ENCODE results near the gene MEF2C.
A peak's percentile ranks its signal among the peaks of the same experiment; 100 is the strongest.
"Not testable (repeated sequence)": the region's sequence is repeated elsewhere in the genome, so short reads cannot be mapped to it uniquely, and the experiment has no call there.

The MEF2C gene

DNA sequence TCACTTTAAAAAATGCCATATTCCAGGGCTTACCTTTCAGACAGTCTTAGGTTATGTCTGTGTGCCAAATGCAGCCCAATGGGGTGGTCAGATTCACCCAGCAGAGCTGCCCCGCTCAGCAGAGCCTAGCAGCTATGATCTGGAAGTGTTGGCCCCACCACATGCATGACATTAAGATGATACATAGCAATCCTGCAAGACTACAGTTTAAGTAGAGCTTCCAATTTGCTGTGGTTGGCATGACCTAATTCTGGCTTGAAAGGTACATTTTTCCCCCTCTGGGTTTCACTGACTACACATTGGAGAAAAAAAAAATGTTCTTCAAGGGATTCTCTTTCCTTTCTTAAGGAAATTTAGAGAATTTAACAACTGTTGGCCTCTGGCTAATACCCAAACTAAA is 22.5 kb downstream of the MEF2C start:
- H3K36me3 ChIP-seq: peaks cover 0 to 9% (median 3%) of the 10 kb centered on the region in 3 donors
- TF ChIP-seq, protein P1, sequence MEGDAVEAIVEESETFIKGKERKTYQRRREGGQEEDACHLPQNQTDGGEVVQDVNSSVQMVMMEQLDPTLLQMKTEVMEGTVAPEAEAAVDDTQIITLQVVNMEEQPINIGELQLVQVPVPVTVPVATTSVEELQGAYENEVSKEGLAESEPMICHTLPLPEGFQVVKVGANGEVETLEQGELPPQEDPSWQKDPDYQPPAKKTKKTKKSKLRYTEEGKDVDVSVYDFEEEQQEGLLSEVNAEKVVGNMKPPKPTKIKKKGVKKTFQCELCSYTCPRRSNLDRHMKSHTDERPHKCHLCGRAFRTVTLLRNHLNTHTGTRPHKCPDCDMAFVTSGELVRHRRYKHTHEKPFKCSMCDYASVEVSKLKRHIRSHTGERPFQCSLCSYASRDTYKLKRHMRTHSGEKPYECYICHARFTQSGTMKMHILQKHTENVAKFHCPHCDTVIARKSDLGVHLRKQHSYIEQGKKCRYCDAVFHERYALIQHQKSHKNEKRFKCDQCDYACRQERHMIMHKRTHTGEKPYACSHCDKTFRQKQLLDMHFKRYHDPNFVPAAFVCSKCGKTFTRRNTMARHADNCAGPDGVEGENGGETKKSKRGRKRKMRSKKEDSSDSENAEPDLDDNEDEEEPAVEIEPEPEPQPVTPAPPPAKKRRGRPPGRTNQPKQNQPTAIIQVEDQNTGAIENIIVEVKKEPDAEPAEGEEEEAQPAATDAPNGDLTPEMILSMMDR (IDR thresholded peaks at IDR 0.05): no peak
- peaks cover 0 to 40% (median 10%) of the 10 kb centered on the region in 4 donors for H3K4me1 ChIP-seq
- no peak overlapping the region for H3K4me3 ChIP-seq
- H3K27me3 ChIP-seq: no peaks in the 10 kb centered on the region
- intact Hi-C loops (cut with DNase I; ENCODE audit: low total_unique reads): no loop called here
- no peak for DNase-seq
- H3K9me3 ChIP-seq: no peaks in the 10 kb centered on the region
- peak overlapping the region in 1 of 2 donors; percentile 36 for H3K27ac ChIP-seq

DNA sequence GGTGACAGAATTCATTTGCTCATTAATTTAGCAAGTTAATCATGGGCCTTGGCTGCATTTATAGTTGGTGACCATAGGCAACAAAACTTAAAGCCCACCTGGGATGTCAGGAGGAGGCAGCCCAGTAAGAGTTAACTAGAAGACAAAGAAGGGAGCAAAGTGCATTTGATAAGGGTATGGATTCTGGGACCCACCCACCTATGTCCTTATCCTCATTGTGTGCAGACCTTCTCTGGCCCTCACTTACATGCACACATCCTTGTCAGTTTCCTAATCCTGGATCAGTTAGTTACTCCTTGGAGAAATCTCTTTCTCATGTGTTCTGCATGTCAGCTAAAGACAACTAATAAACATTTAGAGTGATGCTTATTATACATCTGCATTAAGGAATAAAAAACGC is 24.6 kb downstream of the MEF2C start:
- Histone ChIP-seq H3K4me3 (no peak overlapping the region), H3K9me3 (no peaks in the 10 kb centered on the region), H3K36me3 (peaks cover 0 to 9% (median 3%) of the 10 kb centered on the region in 3 donors), H3K27me3 (no peaks in the 10 kb centered on the region), H3K27ac (no peak overlapping the region), H3K4me1 (peaks cover 0 to 47% (median 10%) of the 10 kb centered on the region in 4 donors)
- intact Hi-C loops (cut with DNase I; ENCODE audit: low total_unique reads): no loop called here
- no peak for DNase-seq
- TF ChIP-seq, protein P1 (IDR thresholded peaks at IDR 0.05): no peak

DNA sequence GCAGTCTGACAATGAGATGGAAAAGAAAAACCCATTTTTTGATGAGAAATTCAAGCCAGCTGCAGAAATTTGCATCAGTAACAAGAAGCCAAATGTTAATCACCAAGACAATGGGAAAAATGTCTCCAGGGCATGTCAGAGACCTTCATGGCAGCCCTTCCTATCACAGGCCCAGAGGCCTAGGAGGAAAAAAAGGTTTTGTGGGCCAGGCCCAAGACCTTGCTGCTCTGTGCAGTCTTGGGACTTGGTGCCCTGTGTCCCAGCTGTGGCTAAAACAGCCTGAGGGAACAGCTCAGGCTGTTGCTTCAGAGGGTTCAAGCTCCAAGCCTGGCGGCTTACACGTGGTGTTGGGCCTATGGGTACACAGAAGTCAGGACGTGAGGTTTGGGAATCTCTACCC is 26.6 kb downstream of the MEF2C start:
- DNase-seq; H3K9me3 ChIP-seq; intact Hi-C loops (cut with DNase I; ENCODE audit: low total_unique reads); H3K27me3 ChIP-seq; H3K4me3 ChIP-seq; H3K36me3 ChIP-seq; H3K27ac ChIP-seq: not testable (repeated sequence)
- H3K4me1 ChIP-seq: peaks cover 0 to 28% (median 9%) of the 10 kb centered on the region in 4 donors

DNA sequence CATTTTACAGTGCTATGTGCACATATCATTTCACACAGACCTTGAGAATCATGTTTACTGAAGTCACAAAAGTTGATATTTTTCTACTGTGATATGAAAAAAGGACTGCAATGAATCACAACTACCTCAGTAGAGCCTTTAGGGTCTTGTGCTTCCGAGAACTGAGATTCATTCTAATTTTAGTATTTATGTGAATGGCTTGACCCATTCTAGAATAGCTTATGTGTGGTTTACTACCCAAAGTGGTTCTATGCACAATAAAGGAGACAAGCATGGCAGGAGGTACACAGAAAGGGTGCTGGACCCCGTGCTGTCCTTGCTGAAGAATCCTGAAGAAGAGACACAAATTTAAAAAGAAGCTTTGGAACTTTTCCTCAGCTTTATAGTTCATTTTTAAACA is 28.2 kb downstream of the MEF2C start:
- H3K4me3 ChIP-seq: no peak overlapping the region
- no peak for DNase-seq
- peaks cover 0 to 5% (median 0%) of the 10 kb centered on the region in 3 donors for H3K36me3 ChIP-seq
- intact Hi-C loops (cut with DNase I; ENCODE audit: low total_unique reads): no loop called here
- H3K9me3 ChIP-seq: no peaks in the 10 kb centered on the region
- TF ChIP-seq, protein P1 (IDR thresholded peaks at IDR 0.05): no peak
- H3K27me3 ChIP-seq: no peaks in the 10 kb centered on the region
- peaks cover 0 to 20% (median 0%) of the 10 kb centered on the region in 4 donors for H3K4me1 ChIP-seq
- no peak overlapping the region for H3K27ac ChIP-seq

DNA sequence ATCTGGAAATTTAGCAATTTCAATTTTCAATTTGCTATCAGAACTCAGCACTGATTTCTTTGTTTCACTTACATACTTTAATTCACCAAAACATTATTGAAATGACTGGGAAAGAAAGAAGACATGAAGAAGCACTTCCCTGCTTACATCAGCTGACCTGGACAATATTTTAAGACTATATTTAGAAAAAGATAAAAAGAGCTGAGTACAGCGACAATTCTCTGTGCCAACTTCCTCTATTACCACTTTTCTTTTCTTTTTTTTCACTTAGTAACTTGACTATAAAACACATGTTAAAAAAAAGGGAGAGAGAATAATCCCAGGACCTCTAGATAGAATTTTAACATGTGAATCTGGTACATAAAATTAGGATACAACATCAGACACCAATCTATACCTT is 35.6 kb downstream of the MEF2C start:
- H3K27ac ChIP-seq: no peak overlapping the region
- H3K36me3 ChIP-seq: no peaks in the 10 kb centered on the region
- TF ChIP-seq, protein P1 (IDR thresholded peaks at IDR 0.05): no peak
- no peaks in the 10 kb centered on the region for H3K9me3 ChIP-seq
- H3K4me3 ChIP-seq: no peak overlapping the region
- intact Hi-C loops (cut with DNase I; ENCODE audit: low total_unique reads): no loop called here
- no peak for DNase-seq
- H3K4me1 ChIP-seq: peaks cover 0 to 58% (median 2%) of the 10 kb centered on the region in 4 donors
- H3K27me3 ChIP-seq: no peaks in the 10 kb centered on the region

DNA sequence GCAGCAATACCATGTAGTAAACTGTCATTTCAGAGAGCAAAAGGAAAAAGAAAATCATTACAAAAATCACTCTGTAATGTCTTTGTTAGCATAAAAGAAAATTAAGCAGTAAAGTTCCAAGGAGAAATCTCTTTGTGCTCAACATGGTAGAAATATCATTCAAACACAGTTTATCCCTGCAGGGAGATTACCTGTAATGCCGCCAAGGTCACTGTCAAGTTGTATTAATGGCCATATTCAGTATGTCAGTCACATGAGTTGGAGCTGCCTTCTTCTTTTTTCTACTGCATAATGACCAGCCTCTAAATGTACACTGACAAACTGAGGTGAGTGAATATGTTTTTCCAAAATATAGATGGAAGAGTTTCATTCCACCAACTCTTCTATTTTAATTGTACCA is 36.5 kb downstream of the MEF2C start:
- Histone ChIP-seq H3K36me3 (no peaks in the 10 kb centered on the region), H3K27me3 (no peaks in the 10 kb centered on the region), H3K4me3 (no peak overlapping the region), H3K4me1 (peaks cover 0 to 67% (median 2%) of the 10 kb centered on the region in 4 donors), H3K27ac (no peak overlapping the region), H3K9me3 (no peaks in the 10 kb centered on the region)
- DNase-seq: no peak
- intact Hi-C loops (cut with DNase I; ENCODE audit: low total_unique reads): no loop called here
- TF ChIP-seq, protein P1 (IDR thresholded peaks at IDR 0.05): no peak
